ENCODE results near the gene ROBO1. TPM values are rescaled to one million over a fixed set of nuclear protein-coding genes. Genes with fewer than 3 reads are reported as not detected.

The ROBO1 gene
- total and polyA plus RNA-seq, 2 of the 8 experiments (the other 6 are each of a cell fraction or from before 2014, with no cell fraction given) = 51.4 to 91.0 TPM

GRCh38 chr3:78957456-78957855, 810.3 kb downstream of the ROBO1 start (continued):
- TF ChIP-seq EP300 (IDR thresholded peaks at IDR 0.05; ENCODE audit: borderline replicate concordance in 1 of 2, low read depth in 2 of 2, low read length in 2 of 2) (no peak), KDM5A (IDR thresholded peaks at IDR 0.05; ENCODE audit: low read length) (no peak), CTBP2 (IDR thresholded peaks at IDR 0.05; ENCODE audit: borderline replicate concordance, insufficient read depth, insufficient read length, low read length) (no peak), SP4 (IDR thresholded peaks at IDR 0.05; ENCODE audit: low read length) (no peak), ASH2L (IDR thresholded peaks at IDR 0.05; ENCODE audit: low read length) (no peak), TAF1 (IDR thresholded peaks at IDR 0.05; ENCODE audit: low read depth, low read length) (no peak), MAFK (IDR thresholded peaks at IDR 0.05; ENCODE audit: low read depth, low read length) (no peak), ATF3 (IDR thresholded peaks at IDR 0.05; ENCODE audit: insufficient read depth, low read depth, low read length) (no peak), SIRT6 (IDR thresholded peaks at IDR 0.05; ENCODE audit: low read length) (no peak)
